H9 (cell line): ENCODE measurements around the gene MARCHF6. TPM values are rescaled to one million over a fixed set of nuclear protein-coding genes. Genes with fewer than 3 reads are reported as not detected.
"Not testable (repeated sequence)": the region's sequence is repeated elsewhere in the genome, so short reads cannot be mapped to it uniquely, and the experiment has no call there.

Experiments used
- DNase-seq: peaks from one replicate; pipeline ENCODE4 v3.0.0-alpha.2; 2017
- H2AFZ ChIP-seq: one replicate; pipeline ENCODE4 v1.6.1; 2013; ENCODE audit warnings: mild to moderate bottlenecking, low read length, control low read depth, moderate library complexity
- H2AK5ac ChIP-seq: 2 replicates; pipeline ENCODE4 v1.6.1; 2013; ENCODE audit warnings: low read length, control low read depth, mixed read lengths; ENCODE audit not compliant: insufficient read length
- H2BK120ac ChIP-seq: one replicate; pipeline ENCODE4 v1.6.1; 2013; ENCODE audit warnings: low read depth, mild to moderate bottlenecking, low read length, control low read depth, inconsistent platforms; ENCODE audit not compliant: poor library complexity, severe bottlenecking
- H2BK12ac ChIP-seq: 2 replicates; pipeline ENCODE4 v1.6.1; 2013; ENCODE audit warnings: low read length, control low read depth, mixed read lengths, low read depth; ENCODE audit not compliant: insufficient read length
- H2BK15ac ChIP-seq: 2 replicates; pipeline ENCODE4 v1.6.1; 2013; ENCODE audit warnings: low read depth, low read length, control low read depth
- H2BK20ac ChIP-seq: one replicate; pipeline ENCODE4 v1.6.1; 2013; ENCODE audit warnings: low read depth, mild to moderate bottlenecking, low read length, control low read depth, inconsistent platforms; ENCODE audit not compliant: poor library complexity, severe bottlenecking
- H2BK5ac ChIP-seq: 2 replicates; pipeline ENCODE4 v1.6.1; 2013; ENCODE audit warnings: low read length, control low read depth, mixed read lengths; ENCODE audit not compliant: insufficient read length
- H3K14ac ChIP-seq: 2 replicates; pipeline ENCODE4 v1.6.1; 2013; ENCODE audit warnings: low read length, control low read depth; ENCODE audit not compliant: insufficient read depth
- H3K18ac ChIP-seq: 2 replicates; pipeline ENCODE4 v1.6.1; 2013; ENCODE audit warnings: low read depth, mild to moderate bottlenecking, mixed read lengths, low read length, control low read depth; ENCODE audit not compliant: insufficient read length
- H3K23ac ChIP-seq: 2 replicates; pipeline ENCODE4 v1.6.1; 2013; ENCODE audit warnings: low read length, control low read depth, mixed read lengths, low read depth; ENCODE audit not compliant: insufficient read length
- H3K23me2 ChIP-seq: 2 replicates; pipeline ENCODE4 v1.6.1; 2013; ENCODE audit warnings: low read depth, mild to moderate bottlenecking, mixed read lengths, low read length, control low read depth; ENCODE audit not compliant: insufficient read length, poor library complexity, severe bottlenecking
- H3K27ac ChIP-seq: 2 replicates; pipeline ENCODE4 v1.5.1; 2013; ENCODE audit warnings: low read length, control low read depth, mixed read lengths, low read depth; ENCODE audit not compliant: insufficient read length
- H3K27me3 ChIP-seq: 2 replicates; pipeline ENCODE4 v1.6.1; 2013; ENCODE audit warnings: low read length, control low read depth, inconsistent platforms; ENCODE audit not compliant: insufficient read depth
- H3K4ac ChIP-seq: 2 replicates; pipeline ENCODE4 v1.6.1; 2013; ENCODE audit warnings: low read depth, mild to moderate bottlenecking, control low read depth, inconsistent platforms, low read length, moderate library complexity
- H3K4me1 ChIP-seq: 2 replicates; pipeline ENCODE4 v1.6.1; 2013; ENCODE audit warnings: low read length, control low read depth, inconsistent platforms; ENCODE audit not compliant: insufficient read depth
- H3K4me2 ChIP-seq: 2 replicates; pipeline ENCODE4 v1.6.1; 2013; ENCODE audit warnings: low read length, control low read depth, mixed read lengths; ENCODE audit not compliant: insufficient read length, insufficient read depth
- H3K56ac ChIP-seq: 2 replicates; pipeline ENCODE4 v1.6.1; 2013; ENCODE audit warnings: low read depth, mild to moderate bottlenecking, mixed read lengths, low read length, control low read depth; ENCODE audit not compliant: insufficient read length
- H3K79me1 ChIP-seq: 2 replicates; pipeline ENCODE4 v1.6.1; 2013; ENCODE audit warnings: low read depth, mild to moderate bottlenecking, moderate library complexity, low read length, control low read depth, inconsistent platforms; ENCODE audit not compliant: insufficient read depth, poor library complexity, severe bottlenecking
- H3K79me2 ChIP-seq: 2 replicates; pipeline ENCODE4 v1.6.1; 2013; ENCODE audit warnings: low read length, control low read depth, inconsistent platforms; ENCODE audit not compliant: insufficient read depth
- H3K9ac ChIP-seq: 2 replicates; pipeline ENCODE4 v1.6.1; 2013; ENCODE audit warnings: low read length, control low read depth, mixed read lengths; ENCODE audit not compliant: insufficient read length; ENCODE audit errors: extremely low read depth
- H3K9me3 ChIP-seq: one replicate; pipeline ENCODE4 v1.6.1; 2013; ENCODE audit warnings: low read depth, low read length, inconsistent platforms; ENCODE audit not compliant: control insufficient read depth
- H3T11ph ChIP-seq: one replicate; pipeline ENCODE4 v1.6.1; 2013; ENCODE audit warnings: mild to moderate bottlenecking, low read length, control low read depth, inconsistent platforms
- H4K20me1 ChIP-seq: one replicate; pipeline ENCODE4 v1.6.1; 2013; ENCODE audit not compliant: control insufficient read depth, insufficient read length, insufficient read depth
- H4K5ac ChIP-seq: 2 replicates; pipeline ENCODE4 v1.6.1; 2013; ENCODE audit warnings: low read depth, mild to moderate bottlenecking, mixed read lengths, low read length, control low read depth; ENCODE audit not compliant: insufficient read length
- H4K8ac ChIP-seq: replicated peaks from 2 replicates; pipeline ENCODE4 v1.6.1; 2013; ENCODE audit warnings: low read length, control low read depth, mixed read lengths, low read depth; ENCODE audit not compliant: insufficient read length
- H4K91ac ChIP-seq: 2 replicates; pipeline ENCODE4 v1.6.1; 2013; ENCODE audit warnings: low read depth, mild to moderate bottlenecking, moderate library complexity, mixed read lengths, low read length, control low read depth; ENCODE audit not compliant: insufficient read length
- H3K27ac Mint-ChIP-seq, 3 experiments: 2 replicates in 2 of 3; 3 replicates in 1 of 3; pipeline ENCODE4 v1.8.0; 2020 to 2021; ENCODE audit warnings: mixed read lengths in 3 of 3, mild to moderate bottlenecking in 1 of 3, moderate library complexity in 1 of 3
- H3K27me3 Mint-ChIP-seq: 2 replicates; pipeline ENCODE4 v1.8.0; 2021; ENCODE audit warnings: low read depth, mild to moderate bottlenecking, moderate library complexity, mixed read lengths
- H3K36me3 Mint-ChIP-seq, 3 experiments: 2 replicates in 2 of 3; 3 replicates in 1 of 3; pipeline ENCODE4 v1.8.0; 2020 to 2021; ENCODE audit warnings: low read depth in 3 of 3, mixed read lengths in 3 of 3; ENCODE audit not compliant: insufficient read depth in 1 of 3
- H3K4me1 Mint-ChIP-seq, 2 experiments: 2 replicates each; pipeline ENCODE4 v1.8.0; 2020; ENCODE audit warnings: mixed read lengths in 2 of 2
- H3K4me3 Mint-ChIP-seq, 2 experiments: 2 replicates in 1 of 2; 3 replicates in 1 of 2; pipeline ENCODE4 v1.8.0; 2020 to 2021; ENCODE audit warnings: mild to moderate bottlenecking in 2 of 2, mixed read lengths in 2 of 2, moderate library complexity in 1 of 2
- H3K9me3 Mint-ChIP-seq, 2 experiments: 2 replicates in 1 of 2; 3 replicates in 1 of 2; pipeline ENCODE4 v1.8.0; 2020; ENCODE audit warnings: mild to moderate bottlenecking in 2 of 2, mixed read lengths in 2 of 2, moderate library complexity in 1 of 2
- CTCF ChIP-seq: fragments of 200-600 bp; sonication (generic); conservative IDR thresholded peaks from 3 replicates; pipeline ENCODE4 v1.8.0; 2021; ENCODE audit warnings: antibody characterized with exemption, mild to moderate bottlenecking
- WGBS: extraction: QIAGEN DNeasy Blood & Tissue Kit; methylation state at CpG from one replicate; pipeline ENCODE4 v1.1.7; 2013; ENCODE audit warnings: missing lambda C conversion rate, low lambda C conversion rate, mixed read lengths; ENCODE audit not compliant: insufficient read length; ENCODE audit errors: extremely low coverage; 5-methylcytosine and 5-hydroxymethylcytosine counted together
- total RNA-seq: library from RNA; stranded (reverse); gene quantifications from 2 replicates; pipeline ENCODE4 v1.2.1, GENCODE V29; 2021

The MARCHF6 gene
- total RNA-seq, 1 experiment from 2014 or later: 118 TPM

DNA sequence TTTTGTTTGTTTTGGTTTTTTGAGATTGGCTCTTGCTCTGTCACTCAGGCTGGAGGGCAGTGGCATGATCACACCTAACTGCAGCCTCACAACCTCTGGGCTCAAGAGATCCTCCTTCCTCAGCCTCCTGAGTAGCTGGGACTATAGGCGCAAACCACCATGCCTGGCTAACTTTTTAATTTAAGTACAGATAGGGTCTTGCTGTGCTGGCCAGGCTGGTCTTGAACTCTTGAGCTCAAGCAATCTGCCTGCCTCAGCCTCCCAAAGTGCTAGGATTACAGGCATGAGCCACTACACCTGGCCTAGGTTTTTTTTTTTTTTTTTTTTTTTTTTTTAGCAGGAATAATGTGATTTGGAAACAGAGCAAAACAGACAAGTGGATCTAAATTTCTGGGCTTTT lies 37.6 kb downstream of the MARCHF6 start:
- Histone ChIP-seq H3K14ac (no peak overlapping the region), H4K20me1 (no peaks in the 10 kb centered on the region), H2BK5ac (no peak overlapping the region), H3K9me3 (no peaks in the 10 kb centered on the region), H3K23me2 (no peaks in the 10 kb centered on the region), H3K4me2 (no peak overlapping the region), H3K56ac (no peak overlapping the region), H3K4ac (no peak overlapping the region), H4K8ac (no peak overlapping the region), H2AK5ac (no peak overlapping the region), H3K4me1 (no peaks in the 10 kb centered on the region), H3K27ac (no peak overlapping the region), H2BK20ac (no peak overlapping the region), H2AFZ (no peak overlapping the region), H3K9ac (no peak overlapping the region), H2BK15ac (no peak overlapping the region), H2BK12ac (no peak overlapping the region), H3K23ac (no peak overlapping the region), H4K91ac (no peak overlapping the region), H3T11ph (no peak overlapping the region), H3K79me2 (no peaks in the 10 kb centered on the region), H3K27me3 (no peaks in the 10 kb centered on the region), H2BK120ac (no peak overlapping the region), H3K18ac (no peak overlapping the region), H3K79me1 (peaks cover 3% of the 10 kb centered on the region), H4K5ac (no peak overlapping the region)
- TF ChIP-seq CTCF: no peak
- Mint-ChIP-seq H3K27me3 (no peaks in the 10 kb centered on the region), H3K4me3 (no peak overlapping the region), H3K36me3 (peaks cover 30 to 65% (median 50%) of the 10 kb centered on the region in 3 experiments), H3K4me1 (peaks cover 0 to 1% of the 10 kb centered on the region in 2 experiments; a peak in 1 of 4 replicates), H3K9me3 (no peaks in the 10 kb centered on the region; a peak in 1 of 5 replicates), H3K27ac (no peak overlapping the region; a peak in 2 of 7 replicates)
- DNase-seq: no peak
- no CpG with 5 or more reads among the region's 1 CpG for WGBS

DNA sequence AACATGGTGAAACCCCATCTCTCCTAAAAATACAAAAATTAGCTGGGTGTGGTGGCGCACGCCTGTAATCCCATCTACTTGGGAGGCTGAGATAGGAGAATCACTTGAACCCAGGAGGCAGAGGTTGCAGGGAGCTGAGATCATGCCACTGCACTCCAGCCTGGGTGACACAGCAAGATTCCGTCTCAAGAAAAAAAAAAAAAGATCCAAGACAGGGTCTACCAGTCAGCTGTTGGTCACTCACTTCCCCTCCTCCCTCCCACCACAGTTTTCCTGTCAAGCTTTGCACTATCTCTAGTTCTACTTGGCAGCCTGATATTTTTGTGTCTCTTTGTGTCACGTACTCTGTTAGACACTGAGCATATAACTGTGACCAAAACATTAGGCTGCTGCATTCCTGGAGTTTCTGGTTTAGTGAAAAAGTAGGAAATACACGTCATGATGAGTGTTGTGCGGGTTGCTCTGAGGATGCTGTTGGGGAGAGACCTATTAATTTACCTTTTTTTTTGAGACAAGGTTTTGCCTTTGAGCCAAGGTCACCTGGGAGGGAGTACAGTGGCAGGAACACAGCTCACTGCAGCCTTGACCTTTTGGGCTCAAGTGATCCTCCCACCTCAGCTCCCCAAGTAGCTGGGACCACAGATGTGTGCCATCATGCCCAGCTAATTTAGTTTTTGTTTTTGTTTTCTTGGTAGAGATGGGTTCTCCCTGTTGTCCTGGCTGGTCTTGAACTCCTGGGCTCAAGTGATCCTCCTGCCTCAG lies 39.3 kb downstream of the MARCHF6 start:
- H3K79me2 ChIP-seq, H3K18ac ChIP-seq, H4K20me1 ChIP-seq, H3K9me3 ChIP-seq, H3K14ac ChIP-seq, H4K8ac ChIP-seq, H2BK5ac ChIP-seq, H3K23me2 ChIP-seq, H4K5ac ChIP-seq, H3K4me2 ChIP-seq, H3K27me3 ChIP-seq, H2BK20ac ChIP-seq, H3K27ac ChIP-seq, H3K23ac ChIP-seq, H3T11ph ChIP-seq, H3K56ac ChIP-seq, H3K27me3 Mint-ChIP-seq, H2AK5ac ChIP-seq, H3K4ac ChIP-seq, H3K4me3 Mint-ChIP-seq, H3K9me3 Mint-ChIP-seq, H3K4me1 Mint-ChIP-seq, H2BK120ac ChIP-seq, H2BK12ac ChIP-seq, H3K79me1 ChIP-seq, H3K4me1 ChIP-seq, DNase-seq, H2BK15ac ChIP-seq, H4K91ac ChIP-seq, H3K9ac ChIP-seq, H3K27ac Mint-ChIP-seq, H2AFZ ChIP-seq: not testable (repeated sequence)
- whole genome bisulfite sequencing: no CpG with 5 or more reads among the region's 6 CpGs
- H3K36me3 Mint-ChIP-seq: peaks cover 30 to 71% (median 61%) of the 10 kb centered on the region in 3 experiments
